Measurements from ENCODE around the gene RGS13.

Gene RGS13

DNA sequence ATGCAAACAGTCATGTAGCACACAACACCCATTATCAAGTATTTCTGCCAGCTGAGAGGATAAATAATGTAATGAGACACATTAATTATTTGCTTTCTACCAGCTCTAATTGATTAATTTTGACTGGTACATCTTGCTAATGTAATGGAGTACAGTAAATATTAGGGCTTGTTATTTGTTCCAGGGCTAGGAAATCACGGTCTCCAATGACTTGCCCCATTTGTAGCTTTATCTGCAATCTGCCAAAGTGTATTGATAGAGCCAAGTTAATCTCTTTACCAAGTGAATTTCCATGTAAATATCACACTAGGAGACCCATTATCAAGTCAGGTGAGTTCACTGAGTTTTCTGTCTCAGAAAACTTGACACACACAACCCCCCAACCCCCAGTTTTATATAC lies 55.1 kb downstream of the RGS13 start:
- no peaks in the 10 kb centered on the region for H3K27me3 ChIP-seq (ENCODE audit: insufficient read depth, poor library complexity, severe bottlenecking)
- H3K4me3 ChIP-seq (replicated peaks; ENCODE audit: insufficient read depth, low read length) = no peak overlapping the region
- no peak overlapping the region for H3K27ac ChIP-seq (replicated peaks)
- no peak for TF ChIP-seq REST (IDR thresholded peaks at IDR 0.05; ENCODE audit: insufficient replicate concordance, low read depth)
- TF ChIP-seq GABPA (IDR thresholded peaks at IDR 0.05; ENCODE audit: low read depth) = no peak
- TF ChIP-seq, protein P1, sequence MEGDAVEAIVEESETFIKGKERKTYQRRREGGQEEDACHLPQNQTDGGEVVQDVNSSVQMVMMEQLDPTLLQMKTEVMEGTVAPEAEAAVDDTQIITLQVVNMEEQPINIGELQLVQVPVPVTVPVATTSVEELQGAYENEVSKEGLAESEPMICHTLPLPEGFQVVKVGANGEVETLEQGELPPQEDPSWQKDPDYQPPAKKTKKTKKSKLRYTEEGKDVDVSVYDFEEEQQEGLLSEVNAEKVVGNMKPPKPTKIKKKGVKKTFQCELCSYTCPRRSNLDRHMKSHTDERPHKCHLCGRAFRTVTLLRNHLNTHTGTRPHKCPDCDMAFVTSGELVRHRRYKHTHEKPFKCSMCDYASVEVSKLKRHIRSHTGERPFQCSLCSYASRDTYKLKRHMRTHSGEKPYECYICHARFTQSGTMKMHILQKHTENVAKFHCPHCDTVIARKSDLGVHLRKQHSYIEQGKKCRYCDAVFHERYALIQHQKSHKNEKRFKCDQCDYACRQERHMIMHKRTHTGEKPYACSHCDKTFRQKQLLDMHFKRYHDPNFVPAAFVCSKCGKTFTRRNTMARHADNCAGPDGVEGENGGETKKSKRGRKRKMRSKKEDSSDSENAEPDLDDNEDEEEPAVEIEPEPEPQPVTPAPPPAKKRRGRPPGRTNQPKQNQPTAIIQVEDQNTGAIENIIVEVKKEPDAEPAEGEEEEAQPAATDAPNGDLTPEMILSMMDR (IDR thresholded peaks at IDR 0.05; ENCODE audit: insufficient read depth, low read length) = no peak
- TF ChIP-seq POLR2AphosphoS5 (IDR thresholded peaks at IDR 0.05; ENCODE audit: low read depth) = no peak
- TF ChIP-seq SPI1 (IDR thresholded peaks at IDR 0.05; ENCODE audit: borderline replicate concordance, low read depth) = no peak
- DNase-seq (ENCODE audit: low read depth in 1 of 2, low spot score in 1 of 2) = no peak

DNA sequence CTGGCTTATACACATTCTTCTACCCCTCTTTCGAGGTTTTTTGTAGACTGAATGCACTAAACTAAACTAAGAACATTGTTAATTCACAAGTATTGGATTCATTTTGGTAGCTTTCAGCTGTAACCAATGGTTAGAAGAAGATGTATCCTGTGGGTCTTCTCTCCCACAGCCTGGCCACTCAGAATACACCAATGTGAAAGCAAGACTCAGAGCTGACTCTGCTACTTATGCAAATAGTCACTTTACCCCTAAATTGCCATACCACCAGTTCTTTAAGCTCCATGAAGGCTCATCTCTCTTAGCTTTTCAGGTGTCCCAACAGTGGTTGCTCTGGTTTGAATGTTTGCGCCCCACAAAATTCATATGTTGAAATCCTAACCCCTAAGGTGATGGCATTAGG lies 60.1 kb downstream of the RGS13 start:
- Histone ChIP-seq H3K27ac (replicated peaks) (no peak overlapping the region), H3K4me3 (replicated peaks; ENCODE audit: insufficient read depth, low read length) (no peak overlapping the region), H3K27me3 (ENCODE audit: insufficient read depth, poor library complexity, severe bottlenecking) (no peaks in the 10 kb centered on the region)
- no peak for DNase-seq (ENCODE audit: low read depth in 1 of 2, low spot score in 1 of 2)
- no peak for TF ChIP-seq SPI1 (IDR thresholded peaks at IDR 0.05; ENCODE audit: borderline replicate concordance, low read depth)

DNA sequence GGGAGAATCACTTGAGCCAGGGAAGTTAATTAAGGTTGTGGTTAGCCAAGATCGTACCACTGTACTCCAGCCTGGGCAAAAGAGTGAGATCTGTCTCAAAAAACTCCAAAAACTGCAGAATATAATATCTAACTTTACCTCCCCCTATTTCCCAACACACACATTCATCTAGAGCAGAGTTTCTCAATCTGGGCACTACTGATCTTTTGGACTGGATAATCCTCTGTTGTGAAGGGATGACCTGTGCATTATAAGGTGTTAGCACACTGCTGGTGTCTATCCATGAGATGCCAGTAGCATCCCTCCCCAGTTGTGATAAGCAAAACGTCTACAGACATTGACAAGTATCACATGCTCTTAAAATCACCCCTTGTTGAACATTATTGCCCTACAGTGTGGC lies 61.8 kb downstream of the RGS13 start:
- no peak for DNase-seq (ENCODE audit: low read depth in 1 of 2, low spot score in 1 of 2)
- no peak overlapping the region for H3K27ac ChIP-seq (replicated peaks)
- TF ChIP-seq GABPA (IDR thresholded peaks at IDR 0.05; ENCODE audit: low read depth) (no peak), POLR2AphosphoS5 (IDR thresholded peaks at IDR 0.05; ENCODE audit: low read depth) (no peak), REST (IDR thresholded peaks at IDR 0.05; ENCODE audit: insufficient replicate concordance, low read depth) (no peak), SPI1 (IDR thresholded peaks at IDR 0.05; ENCODE audit: borderline replicate concordance, low read depth) (no peak)
- TF ChIP-seq, protein P1 (IDR thresholded peaks at IDR 0.05; ENCODE audit: insufficient read depth, low read length) = no peak

DNA sequence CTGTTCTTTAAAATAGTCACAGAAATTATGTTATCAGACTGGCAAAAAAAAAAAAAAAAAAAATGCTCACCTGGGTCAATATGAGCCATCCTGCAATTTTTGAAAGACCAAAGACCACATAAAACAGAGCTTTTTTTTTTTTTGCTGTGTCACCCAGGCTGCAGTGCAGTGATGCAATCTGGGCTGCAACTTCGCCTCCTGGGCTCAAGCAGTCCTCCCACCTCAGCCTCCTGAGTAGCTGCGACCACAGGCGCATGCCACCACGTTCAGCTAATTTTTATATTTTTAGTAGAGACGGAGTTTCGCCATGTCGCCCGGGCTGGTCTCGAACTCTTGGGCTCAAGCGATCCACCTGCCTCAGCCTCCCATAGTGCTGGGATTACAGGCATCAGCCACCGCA lies 62.8 kb downstream of the RGS13 start:
- Histone ChIP-seq H3K27ac (replicated peaks) (no peak overlapping the region), H3K27me3 (ENCODE audit: insufficient read depth, poor library complexity, severe bottlenecking) (no peaks in the 10 kb centered on the region), H3K4me3 (replicated peaks; ENCODE audit: insufficient read depth, low read length) (no peak overlapping the region)
- no peak for DNase-seq (ENCODE audit: low read depth in 1 of 2, low spot score in 1 of 2)
- TF ChIP-seq POLR2AphosphoS5 (IDR thresholded peaks at IDR 0.05; ENCODE audit: low read depth) = no peak
- TF ChIP-seq, protein P1 (IDR thresholded peaks at IDR 0.05; ENCODE audit: insufficient read depth, low read length) = no peak
- no peak for TF ChIP-seq REST (IDR thresholded peaks at IDR 0.05; ENCODE audit: insufficient replicate concordance, low read depth)

More for the DNA sequence above, 61.8 kb downstream of the RGS13 start:
- H3K27me3 ChIP-seq (ENCODE audit: insufficient read depth, poor library complexity, severe bottlenecking) = no peaks in the 10 kb centered on the region
- no peak overlapping the region for H3K4me3 ChIP-seq (replicated peaks; ENCODE audit: insufficient read depth, low read length)

Measured in HL-60 (cell line).